Kidney epithelial cell (primary cell): ENCODE results near the gene CXCR3. TPM values are rescaled to one million over a fixed set of nuclear protein-coding genes. Genes with fewer than 3 reads are reported as not detected.

Source experiments
- DNase-seq: peaks from one replicate; pipeline ENCODE4 v3.0.0-alpha.2; 2010; ENCODE audit warnings: low read depth
- H3K27me3 ChIP-seq: 2 replicates; pipeline ENCODE4 v1.6.0; 2011; ENCODE audit warnings: low read length; ENCODE audit not compliant: control insufficient read depth, insufficient read depth
- H3K36me3 ChIP-seq: 2 replicates; pipeline ENCODE4 v1.5.1; 2011; ENCODE audit warnings: low read length; ENCODE audit not compliant: control insufficient read depth, insufficient read depth
- H3K4me3 ChIP-seq: 2 replicates; pipeline ENCODE4 v1.5.1; 2011; ENCODE audit warnings: low read depth, mild to moderate bottlenecking, control low read depth, low read length
- total RNA-seq: library from RNA; depleted of rRNA; stranded (reverse); fragments of >200 nt; gene quantifications from 2 replicates; pipeline ENCODE4 v1.2.3, GENCODE V29; 2015
- TF ChIP-seq, protein P1 (sequence below): IDR thresholded peaks from 2 replicates; pipeline ENCODE4 v1.5.1; 2011; ENCODE audit warnings: mild to moderate bottlenecking, moderate library complexity, low read length, control low read depth, inconsistent platforms; ENCODE audit not compliant: insufficient read depth, poor library complexity, severe bottlenecking

Gene CXCR3
- total RNA-seq, 1 donor from 2014 or later = not detected

DNA sequence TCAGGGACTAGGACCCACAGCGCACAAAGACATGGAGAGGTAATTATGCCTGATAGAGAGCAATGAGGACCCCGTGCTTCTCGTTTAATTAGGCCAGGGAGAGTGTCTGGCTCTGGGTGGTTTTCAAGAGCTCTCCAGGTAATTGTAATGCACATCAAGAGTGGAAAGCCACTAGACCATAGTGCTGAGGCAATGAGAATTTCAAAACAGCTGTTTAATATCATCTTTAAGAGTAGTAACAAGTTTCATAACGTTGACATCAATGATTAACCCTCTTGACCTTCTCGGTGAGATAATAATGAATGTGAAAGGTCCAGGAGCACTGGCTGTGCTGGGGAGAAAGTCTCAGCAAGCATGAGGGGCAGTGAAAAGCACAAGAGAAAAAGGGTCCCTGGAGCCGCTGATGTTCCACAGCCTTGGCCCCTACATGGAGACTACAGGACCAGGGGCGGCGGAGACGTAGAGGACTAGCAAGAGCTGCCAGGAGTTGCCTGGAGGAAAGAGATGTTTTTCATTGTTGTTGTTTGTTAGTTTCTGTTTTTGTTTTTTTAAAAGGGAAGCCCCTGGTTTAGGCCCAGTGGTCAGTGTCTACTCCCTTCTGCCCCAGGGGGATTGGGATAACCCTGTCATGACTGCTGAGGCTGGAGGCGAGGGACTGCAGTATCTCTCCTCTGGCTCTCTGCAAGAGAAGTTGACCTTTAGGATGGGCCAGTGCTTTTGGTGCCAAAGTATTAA is 14.8 kb upstream of the CXCR3 start:
- TF ChIP-seq, protein P1, sequence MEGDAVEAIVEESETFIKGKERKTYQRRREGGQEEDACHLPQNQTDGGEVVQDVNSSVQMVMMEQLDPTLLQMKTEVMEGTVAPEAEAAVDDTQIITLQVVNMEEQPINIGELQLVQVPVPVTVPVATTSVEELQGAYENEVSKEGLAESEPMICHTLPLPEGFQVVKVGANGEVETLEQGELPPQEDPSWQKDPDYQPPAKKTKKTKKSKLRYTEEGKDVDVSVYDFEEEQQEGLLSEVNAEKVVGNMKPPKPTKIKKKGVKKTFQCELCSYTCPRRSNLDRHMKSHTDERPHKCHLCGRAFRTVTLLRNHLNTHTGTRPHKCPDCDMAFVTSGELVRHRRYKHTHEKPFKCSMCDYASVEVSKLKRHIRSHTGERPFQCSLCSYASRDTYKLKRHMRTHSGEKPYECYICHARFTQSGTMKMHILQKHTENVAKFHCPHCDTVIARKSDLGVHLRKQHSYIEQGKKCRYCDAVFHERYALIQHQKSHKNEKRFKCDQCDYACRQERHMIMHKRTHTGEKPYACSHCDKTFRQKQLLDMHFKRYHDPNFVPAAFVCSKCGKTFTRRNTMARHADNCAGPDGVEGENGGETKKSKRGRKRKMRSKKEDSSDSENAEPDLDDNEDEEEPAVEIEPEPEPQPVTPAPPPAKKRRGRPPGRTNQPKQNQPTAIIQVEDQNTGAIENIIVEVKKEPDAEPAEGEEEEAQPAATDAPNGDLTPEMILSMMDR = no peak
- Histone ChIP-seq H3K27me3 (no peaks in the 10 kb centered on the region), H3K36me3 (no peaks in the 10 kb centered on the region), H3K4me3 (no peak overlapping the region)
- no peak for DNase-seq

DNA sequence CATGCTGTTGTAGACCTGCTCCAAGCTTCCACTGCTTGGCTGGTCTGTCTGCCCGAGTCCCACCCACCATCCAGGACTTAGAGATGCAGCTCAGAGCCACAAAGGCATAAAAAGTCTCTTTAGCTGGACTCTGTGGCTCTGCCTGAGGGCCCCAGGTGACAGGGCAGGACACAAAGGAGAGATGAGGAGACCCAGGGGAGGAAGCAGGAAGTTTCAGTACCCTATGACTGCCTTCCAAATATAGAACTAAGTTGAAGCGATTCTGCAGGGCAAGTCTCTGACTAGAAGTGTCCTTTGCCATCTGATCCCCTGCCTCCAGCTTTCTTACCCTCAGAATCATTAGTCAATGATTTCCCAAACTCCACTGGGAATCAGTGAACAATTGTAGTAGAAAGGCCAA is 11.2 kb upstream of the CXCR3 start:
- Histone ChIP-seq H3K4me3 (no peak overlapping the region), H3K27me3 (no peaks in the 10 kb centered on the region), H3K36me3 (no peaks in the 10 kb centered on the region)
- DNase-seq = no peak
- TF ChIP-seq, protein P1 = no peak

- TF ChIP-seq, protein P1 = no peak
- no peak overlapping the region for H3K4me3 ChIP-seq
- H3K27me3 ChIP-seq = no peaks in the 10 kb centered on the region
- DNase-seq = no peak
- H3K36me3 ChIP-seq = no peaks in the 10 kb centered on the region
Measured at GRCh38 chrX:71627588-71628404, 9.5 kb upstream of the CXCR3 start.

GRCh38 chrX:71626576-71626975 is 8.3 kb upstream of the CXCR3 start:
- Histone ChIP-seq H3K36me3 (no peaks in the 10 kb centered on the region), H3K27me3 (no peaks in the 10 kb centered on the region), H3K4me3 (no peak overlapping the region)
- no peak for DNase-seq
- TF ChIP-seq, protein P1 = no peak

- H3K36me3 ChIP-seq = no peaks in the 10 kb centered on the region
- no peak for DNase-seq
- no peak overlapping the region for H3K4me3 ChIP-seq
- H3K27me3 ChIP-seq = no peaks in the 10 kb centered on the region
- TF ChIP-seq, protein P1 = no peak
Measured at GRCh38 chrX:71625471-71625870, 7.2 kb upstream of the CXCR3 start.

DNA sequence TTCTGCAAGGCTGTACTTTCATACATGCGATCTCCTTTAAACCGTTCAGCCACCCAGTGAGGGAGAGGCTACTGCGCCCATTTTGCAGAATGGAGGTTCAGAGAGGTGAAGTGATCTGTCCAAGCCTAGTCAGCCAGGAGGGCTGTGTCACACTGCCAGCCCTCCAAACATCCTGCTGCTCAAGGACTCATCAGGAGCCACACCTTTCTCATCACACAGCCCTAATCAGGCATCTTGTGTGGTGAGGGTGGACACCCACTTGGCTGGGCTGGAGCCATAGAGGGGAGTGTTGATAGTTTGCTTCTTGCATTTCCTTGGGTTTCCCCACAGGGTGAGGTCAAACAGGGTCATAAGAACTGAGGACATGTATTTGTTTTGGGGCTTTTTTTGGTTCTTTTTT is 5.4 kb upstream of the CXCR3 start:
- H3K27me3 ChIP-seq = no peaks in the 10 kb centered on the region
- no peak overlapping the region for H3K4me3 ChIP-seq
- no peaks in the 10 kb centered on the region for H3K36me3 ChIP-seq
- no peak for DNase-seq
- TF ChIP-seq, protein P1 = no peak
